ENCODE results near the gene GTF3C5.

- TF ChIP-seq CTCF (IDR thresholded peaks at IDR 0.05) (no peak), EZH2 (IDR thresholded peaks at IDR 0.05) (no peak)
Observed at GRCh38 chr9:133050142-133050541, 19.3 kb downstream of the GTF3C5 start.
